ENCODE measurements around the gene ZBTB48. TPM values are rescaled to one million over a fixed set of nuclear protein-coding genes. Genes with fewer than 3 reads are reported as not detected.

ZBTB48 gene
- total RNA-seq, 1 donor from 2014 or later = 5.7 TPM

GRCh38 chr1:6580593-6581409 lies 1.0 kb downstream of the ZBTB48 start:
- no peak for DNase-seq (ENCODE audit: low read depth)
- peak overlapping the region; percentile 91 for H3K4me3 ChIP-seq (ENCODE audit: low read depth, low read length)
- TF ChIP-seq CTCF (conservative IDR thresholded peaks at IDR 0.05; ENCODE audit: low read depth, low read length) = peak; percentile 32

GRCh38 chr1:6581561-6582305 lies 1.9 kb downstream of the ZBTB48 start:
- TF ChIP-seq CTCF (conservative IDR thresholded peaks at IDR 0.05; ENCODE audit: low read depth, low read length) = no peak
- DNase-seq (ENCODE audit: low read depth) = no peak
- peak overlapping the region; percentile 2 for H3K4me3 ChIP-seq (ENCODE audit: low read depth, low read length)

- no peak for TF ChIP-seq CTCF (conservative IDR thresholded peaks at IDR 0.05; ENCODE audit: low read depth, low read length)
- DNase-seq (ENCODE audit: low read depth) = no peak
- H3K4me3 ChIP-seq (ENCODE audit: low read depth, low read length) = peak overlapping the region; percentile 2
Observed at GRCh38 chr1:6582370-6582769, 2.6 kb downstream of the ZBTB48 start.

- peak; percentile 20 for TF ChIP-seq CTCF (conservative IDR thresholded peaks at IDR 0.05; ENCODE audit: low read depth, low read length)
- no peak for DNase-seq (ENCODE audit: low read depth)
- no peak overlapping the region for H3K4me3 ChIP-seq (ENCODE audit: low read depth, low read length)
Observed at GRCh38 chr1:6584126-6585080, 4.6 kb downstream of the ZBTB48 start.

GRCh38 chr1:6585081-6585722 lies 5.4 kb downstream of the ZBTB48 start:
- TF ChIP-seq CTCF (conservative IDR thresholded peaks at IDR 0.05; ENCODE audit: low read depth, low read length) = no peak
- H3K4me3 ChIP-seq (ENCODE audit: low read depth, low read length) = no peak overlapping the region
- no peak for DNase-seq (ENCODE audit: low read depth)

- no peak for TF ChIP-seq CTCF (conservative IDR thresholded peaks at IDR 0.05; ENCODE audit: low read depth, low read length)
- no peak overlapping the region for H3K4me3 ChIP-seq (ENCODE audit: low read depth, low read length)
- DNase-seq (ENCODE audit: low read depth) = no peak
Observed at GRCh38 chr1:6585841-6586240, 6.0 kb downstream of the ZBTB48 start.

Measured in epithelial cell of proximal tubule (primary cell).